ENCODE data around the gene STAG3.
"Not testable (repeated sequence)": the region's sequence is repeated elsewhere in the genome, so short reads cannot be mapped to it uniquely, and the experiment has no call there.

The STAG3 gene

GRCh38 chr7:100132697-100133151, 45.0 kb upstream of the STAG3 start:
- CTCF ChIA-PET = interaction anchor here (0.6 to 11.8 kb wide), 34 partner anchors 8 to 719 kb away, joined by 3 to 298 read pairs (median 8); partner anchors contain the start of genes AP4M1, GPC2, LAMTOR4 and MCM7
- peak; percentile 93 for TF ChIP-seq CTCF (IDR thresholded peaks at IDR 0.05; ENCODE audit: insufficient read depth, low read length, missing control alignments)
- POLR2A ChIA-PET = no interaction called here
- no peak for DNase-seq (ENCODE audit: low read depth, low spot score)
- no peak overlapping the region for H3K4me3 ChIP-seq (ENCODE audit: low read depth, low read length)

- no peak for DNase-seq (ENCODE audit: low read depth, low spot score)
- CTCF ChIA-PET = interaction anchor here (1.0 to 13.2 kb wide), 3 partner anchors 7 to 76 kb away, joined by 4 to 298 read pairs (median 167); partner anchors contain the start of gene PVRIG
- no peak for TF ChIP-seq CTCF (IDR thresholded peaks at IDR 0.05; ENCODE audit: insufficient read depth, low read length, missing control alignments)
- POLR2A ChIA-PET = no interaction called here
- no peak overlapping the region for H3K4me3 ChIP-seq (ENCODE audit: low read depth, low read length)
Measured at GRCh38 chr7:100137851-100138760, 39.6 kb upstream of the STAG3 start.

- ChIA-PET CTCF (interaction anchor here (0.7 to 13.2 kb wide), 3 partner anchors 10 to 77 kb away, joined by 3 to 167 read pairs (median 7); no protein-coding TSS in a partner anchor), POLR2A (interaction anchor here (0.6 kb wide), 1 partner anchor 40 kb away, joined by 3 read pairs; the partner anchor contains the start of genes AP4M1 and MCM7)
- DNase-seq (ENCODE audit: low read depth, low spot score) = no peak
Measured at GRCh38 chr7:100141555-100141949, 36.2 kb upstream of the STAG3 start.

GRCh38 chr7:100142461-100142860, 35.3 kb upstream of the STAG3 start:
- no peak for TF ChIP-seq CTCF (IDR thresholded peaks at IDR 0.05; ENCODE audit: insufficient read depth, low read length, missing control alignments)
- no peak overlapping the region for H3K4me3 ChIP-seq (ENCODE audit: low read depth, low read length)
- ChIA-PET POLR2A (interaction anchor here (0.6 kb wide), 1 partner anchor 41 kb away, joined by 3 read pairs; the partner anchor contains the start of genes AP4M1 and MCM7), CTCF (interaction anchor here (0.9 to 13.2 kb wide), 3 partner anchors 11 to 76 kb away, joined by 3 to 167 read pairs (median 7); no protein-coding TSS in a partner anchor)
- no peak for DNase-seq (ENCODE audit: low read depth, low spot score)

More at GRCh38 chr7:100141555-100141949, 36.2 kb upstream of the STAG3 start:
- H3K4me3 ChIP-seq (ENCODE audit: low read depth, low read length) = no peak overlapping the region
- TF ChIP-seq CTCF (IDR thresholded peaks at IDR 0.05; ENCODE audit: insufficient read depth, low read length, missing control alignments) = no peak

GRCh38 chr7:100146350-100146749, 31.4 kb upstream of the STAG3 start:
- POLR2A ChIA-PET = not testable (repeated sequence)
- DNase-seq (ENCODE audit: low read depth, low spot score) = peak; percentile 12
- CTCF ChIA-PET = interaction anchor here (0.7 to 13.2 kb wide), 3 partner anchors 10 to 15 kb away, joined by 3 to 167 read pairs (median 3); no protein-coding TSS in a partner anchor

GRCh38 chr7:100147278-100147677, 30.4 kb upstream of the STAG3 start:
- POLR2A ChIA-PET = no interaction called here
- TF ChIP-seq CTCF (IDR thresholded peaks at IDR 0.05; ENCODE audit: insufficient read depth, low read length, missing control alignments) = no peak
- no peak for DNase-seq (ENCODE audit: low read depth, low spot score)
- H3K4me3 ChIP-seq (ENCODE audit: low read depth, low read length) = no peak overlapping the region
- CTCF ChIA-PET = interaction anchor here (0.9 to 13.2 kb wide), 4 partner anchors 10 to 63 kb away, joined by 3 to 167 read pairs (median 4); no protein-coding TSS in a partner anchor

More at GRCh38 chr7:100146350-100146749, 31.4 kb upstream of the STAG3 start:
- not testable (repeated sequence) for H3K4me3 ChIP-seq (ENCODE audit: low read depth, low read length)
